ENCODE results near the gene TIRAP.

DNA sequence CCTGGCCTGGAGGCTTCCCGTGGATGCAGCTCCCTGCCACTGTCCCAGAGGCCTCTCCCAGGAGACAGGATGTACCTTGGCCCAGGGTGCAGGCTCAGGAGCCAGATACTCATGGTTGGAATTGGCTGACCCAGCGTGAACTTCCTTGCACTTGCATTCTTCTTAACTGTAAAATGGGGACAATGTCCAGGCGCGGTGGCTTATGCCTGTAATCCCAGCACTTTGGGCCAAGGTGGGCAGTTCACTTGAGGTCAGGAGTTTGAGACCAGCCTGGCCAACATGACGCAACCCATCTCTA is 52.5 kb downstream of the TIRAP start:
- no peak for TF ChIP-seq POLR2A (IDR thresholded peaks at IDR 0.05)
- no peak for TF ChIP-seq POLR2AphosphoS5 (IDR thresholded peaks at IDR 0.05)
- TF ChIP-seq, protein P1, sequence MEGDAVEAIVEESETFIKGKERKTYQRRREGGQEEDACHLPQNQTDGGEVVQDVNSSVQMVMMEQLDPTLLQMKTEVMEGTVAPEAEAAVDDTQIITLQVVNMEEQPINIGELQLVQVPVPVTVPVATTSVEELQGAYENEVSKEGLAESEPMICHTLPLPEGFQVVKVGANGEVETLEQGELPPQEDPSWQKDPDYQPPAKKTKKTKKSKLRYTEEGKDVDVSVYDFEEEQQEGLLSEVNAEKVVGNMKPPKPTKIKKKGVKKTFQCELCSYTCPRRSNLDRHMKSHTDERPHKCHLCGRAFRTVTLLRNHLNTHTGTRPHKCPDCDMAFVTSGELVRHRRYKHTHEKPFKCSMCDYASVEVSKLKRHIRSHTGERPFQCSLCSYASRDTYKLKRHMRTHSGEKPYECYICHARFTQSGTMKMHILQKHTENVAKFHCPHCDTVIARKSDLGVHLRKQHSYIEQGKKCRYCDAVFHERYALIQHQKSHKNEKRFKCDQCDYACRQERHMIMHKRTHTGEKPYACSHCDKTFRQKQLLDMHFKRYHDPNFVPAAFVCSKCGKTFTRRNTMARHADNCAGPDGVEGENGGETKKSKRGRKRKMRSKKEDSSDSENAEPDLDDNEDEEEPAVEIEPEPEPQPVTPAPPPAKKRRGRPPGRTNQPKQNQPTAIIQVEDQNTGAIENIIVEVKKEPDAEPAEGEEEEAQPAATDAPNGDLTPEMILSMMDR (IDR thresholded peaks at IDR 0.05) = no peak
- no peak for TF ChIP-seq EP300 (IDR thresholded peaks at IDR 0.05)
